K562 (cell line): Measurements from ENCODE around the gene NEK2. TPM values are rescaled to one million over a fixed set of nuclear protein-coding genes. Genes with fewer than 3 reads are reported as not detected.

ENCODE experiments used
- ATF1 ChIP-seq, 2 experiments: fragments of 450-650 bp in 1 of 2; IDR thresholded peaks; 2 replicates each; pipeline ENCODE4 v1.6.1; 2016; ENCODE audit warnings: missing compliant biosample characterization in 1 of 2, missing genetic modification characterization in 1 of 2
- BRCA1 ChIP-seq, 2 experiments: fragments of 450-650 bp in 1 of 2; sonication (generic) in 1 of 2; formaldehyde crosslinking in 1 of 2; IDR thresholded peaks; 2 replicates each; pipeline versions ENCODE4 v1.5.0 to v1.6.1; 2017 to 2020; ENCODE audit warnings: mild to moderate bottlenecking in 1 of 2, missing genetic modification reagents in 1 of 2
- CAMTA2 ChIP-seq: fragments of 250-450 bp; sonication (Bioruptor Pico); conservative IDR thresholded peaks from 2 replicates; pipeline ENCODE4 v1.5.1; 2022
- EHMT2 ChIP-seq: fragments of 450-650 bp; IDR thresholded peaks from 2 replicates; pipeline ENCODE4 v1.6.1; 2018; ENCODE audit warnings: antibody characterized with exemption
- ELF1 ChIP-seq: fragments of 200-800 bp; sonication (Bioruptor generic); IDR thresholded peaks from 2 replicates; pipeline ENCODE4 v1.6.1; 2016; ENCODE audit warnings: missing genetic modification characterization, missing compliant biosample characterization
- GABPB1 ChIP-seq: sonication (generic); formaldehyde crosslinking; IDR thresholded peaks from 2 replicates; pipeline ENCODE4 v1.8.0; 2022; ENCODE audit warnings: mild to moderate bottlenecking, missing genetic modification reagents
- HMGN3 ChIP-seq: IDR thresholded peaks from 2 replicates; pipeline ENCODE4 v1.6.1; 2011; ENCODE audit warnings: borderline replicate concordance, low read depth, mild to moderate bottlenecking, mixed read lengths, low read length; ENCODE audit not compliant: insufficient read length; ENCODE audit errors: extremely low read depth
- MCM2 ChIP-seq: fragments of 450-650 bp; IDR thresholded peaks from 2 replicates; pipeline ENCODE4 v1.6.1; 2017; ENCODE audit warnings: low read depth, mild to moderate bottlenecking
- MTF1 ChIP-seq: fragments of 250-450 bp; sonication (Bioruptor Pico); IDR thresholded peaks from 2 replicates; pipeline ENCODE4 v1.9.0; 2021; ENCODE audit warnings: moderate library complexity, mild to moderate bottlenecking, inconsistent platforms, borderline replicate concordance
- SRSF9 ChIP-seq: fragments of 200-400 bp; formaldehyde crosslinking; IDR thresholded peaks from 2 replicates; pipeline ENCODE4 v1.6.1; 2017; ENCODE audit warnings: low read depth, low read length, borderline replicate concordance
- STAT5B ChIP-seq: fragments of 250-450 bp; sonication (Bioruptor Pico); IDR thresholded peaks from 2 replicates; pipeline ENCODE4 v1.8.0; 2021; ENCODE audit warnings: mild to moderate bottlenecking, inconsistent platforms
- ZFP36 ChIP-seq: fragments of 150-350 bp; IDR thresholded peaks from 2 replicates; pipeline ENCODE4 v1.6.1; 2018; ENCODE audit warnings: low read length, low read depth; ENCODE audit not compliant: partially characterized antibody
- ZKSCAN8 ChIP-seq: fragments of 200-800 bp; sonication (Bioruptor generic); IDR thresholded peaks from 2 replicates; pipeline ENCODE4 v1.6.1; 2016; ENCODE audit warnings: missing genetic modification characterization, missing compliant biosample characterization
- ZNF280B ChIP-seq: fragments of 250-450 bp; sonication (Bioruptor Pico); IDR thresholded peaks from 2 replicates; pipeline ENCODE4 v1.5.1; 2021; ENCODE audit warnings: mild to moderate bottlenecking
- ZNF668 ChIP-seq: fragments of 250-450 bp; sonication (Bioruptor Pico); IDR thresholded peaks from 2 replicates; pipeline ENCODE4 v1.8.0; 2022; ENCODE audit warnings: mild to moderate bottlenecking, inconsistent platforms
- ZNF764 ChIP-seq: fragments of 250-450 bp; sonication (Bioruptor Pico); IDR thresholded peaks from 2 replicates; pipeline ENCODE4 v1.4.0; 2020; ENCODE audit warnings: low read depth, mild to moderate bottlenecking, moderate library complexity
- polyA plus RNA-seq, 8 experiments: library from polyadenylated mRNA; depleted of rRNA in 4 of 8; stranded (reverse) in 5 of 8; unstranded in 3 of 8; fragments of >200 nt; fragmentation: Nextera tagmentation in 2 of 8; fragmentation: Illumina TruSeq in 1 of 8; extraction: Ambion mirVana in 2 of 8; extraction: Trizol in 1 of 8; gene quantifications; 2 replicates each; pipeline versions ENCODE4 v1.2.1 to v1.2.3, GENCODE V29; 2011 to 2014; ENCODE audit warnings: inconsistent platforms in 1 of 8, missing spikeins in 1 of 8
- total RNA-seq, 7 experiments: library from RNA; depleted of rRNA in 6 of 7; stranded (reverse); fragments of >200 nt in 6 of 7; fragmentation: Illumina TruSeq in 2 of 7; extraction: Trizol in 2 of 7; gene quantifications; 2 replicates each; pipeline versions ENCODE4 v1.2.1 to v1.2.3, GENCODE V29; 2011 to 2021; ENCODE audit warnings: low replicate concordance in 1 of 7
- TF ChIP-seq, protein P1 (sequence below), 2 experiments: fragments of 450-650 bp; formaldehyde crosslinking in 1 of 2; IDR thresholded peaks; 2 replicates each; pipeline versions ENCODE4 v1.4.0 to v1.6.1; 2014 to 2020; ENCODE audit warnings: mild to moderate bottlenecking in 2 of 2, borderline replicate concordance in 1 of 2, low read depth in 1 of 2

The NEK2 gene
- total and polyA plus RNA-seq, 9 of the 15 experiments (the other 6 are each of a cell fraction or from before 2014, with no cell fraction given): 30.0 to 74.7 (median 66.4) TPM

DNA sequence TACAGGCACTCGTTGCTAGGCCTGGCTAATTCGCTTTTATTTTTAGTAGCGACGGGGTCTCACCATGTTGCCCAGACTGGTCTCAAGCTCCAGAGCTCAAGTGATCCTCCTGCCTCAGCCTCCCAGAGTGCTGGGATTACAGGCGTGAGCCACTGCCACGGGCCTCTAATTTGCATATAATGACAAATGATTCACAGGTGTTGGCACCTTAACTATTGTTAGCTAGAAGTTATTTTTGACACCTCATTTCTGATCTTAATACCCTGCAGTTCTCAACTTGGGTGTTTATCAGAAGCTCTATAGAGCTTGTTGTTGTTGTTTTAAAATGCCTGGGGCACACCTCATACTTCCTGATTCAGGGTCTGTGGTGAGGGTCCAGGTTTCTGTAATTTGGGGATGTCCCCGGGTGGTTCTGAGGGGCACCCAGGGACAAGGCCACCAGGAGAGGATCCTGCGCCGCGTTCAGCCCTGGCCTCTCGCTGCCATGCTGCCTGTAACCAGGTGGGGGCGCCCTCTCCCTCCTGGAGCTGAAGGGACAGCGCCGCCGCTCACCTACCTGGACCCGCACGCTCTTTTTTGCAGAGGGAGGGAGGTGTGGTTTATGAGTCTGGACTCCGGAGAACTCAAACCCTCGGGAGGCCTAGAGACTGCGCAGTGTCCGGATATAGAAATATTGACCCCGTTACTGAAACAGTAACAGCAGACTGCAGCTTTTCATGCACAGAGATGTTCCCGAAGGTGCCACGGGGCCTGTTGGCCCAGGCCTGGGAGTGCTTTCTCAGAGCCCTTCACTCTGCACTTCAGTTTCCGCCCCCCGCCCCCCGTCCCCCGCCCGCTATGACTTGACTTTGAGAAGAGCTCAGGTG, 23.0 kb upstream of the NEK2 start (continued):
- TF ChIP-seq BRCA1 (IDR thresholded peaks at IDR 0.05) (no peak), BRCA1 (CRISPR knock-in tag; IDR thresholded peaks at IDR 0.05) (no peak), HMGN3 (no peak), CAMTA2 (CRISPR knock-in tag) (no peak), STAT5B (no peak), ZNF280B (CRISPR knock-in tag) (no peak), ZNF668 (CRISPR knock-in tag) (no peak), ZFP36 (no peak), MTF1 (no peak), SRSF9 (no peak), ZKSCAN8 (CRISPR knock-in tag) (no peak), EHMT2 (no peak), ELF1 (tag) (no peak), MCM2 (no peak), GABPB1 (peak; percentile 40; the same call in 1 of the 2 replicates), ATF1 (CRISPR knock-in tag; IDR thresholded peaks at IDR 0.05) (no peak), ATF1 (tag; IDR thresholded peaks at IDR 0.05) (peak; percentile 40; the same call in 1 of the 2 replicates), ZNF764 (CRISPR knock-in tag) (no peak)
- TF ChIP-seq, protein P1, sequence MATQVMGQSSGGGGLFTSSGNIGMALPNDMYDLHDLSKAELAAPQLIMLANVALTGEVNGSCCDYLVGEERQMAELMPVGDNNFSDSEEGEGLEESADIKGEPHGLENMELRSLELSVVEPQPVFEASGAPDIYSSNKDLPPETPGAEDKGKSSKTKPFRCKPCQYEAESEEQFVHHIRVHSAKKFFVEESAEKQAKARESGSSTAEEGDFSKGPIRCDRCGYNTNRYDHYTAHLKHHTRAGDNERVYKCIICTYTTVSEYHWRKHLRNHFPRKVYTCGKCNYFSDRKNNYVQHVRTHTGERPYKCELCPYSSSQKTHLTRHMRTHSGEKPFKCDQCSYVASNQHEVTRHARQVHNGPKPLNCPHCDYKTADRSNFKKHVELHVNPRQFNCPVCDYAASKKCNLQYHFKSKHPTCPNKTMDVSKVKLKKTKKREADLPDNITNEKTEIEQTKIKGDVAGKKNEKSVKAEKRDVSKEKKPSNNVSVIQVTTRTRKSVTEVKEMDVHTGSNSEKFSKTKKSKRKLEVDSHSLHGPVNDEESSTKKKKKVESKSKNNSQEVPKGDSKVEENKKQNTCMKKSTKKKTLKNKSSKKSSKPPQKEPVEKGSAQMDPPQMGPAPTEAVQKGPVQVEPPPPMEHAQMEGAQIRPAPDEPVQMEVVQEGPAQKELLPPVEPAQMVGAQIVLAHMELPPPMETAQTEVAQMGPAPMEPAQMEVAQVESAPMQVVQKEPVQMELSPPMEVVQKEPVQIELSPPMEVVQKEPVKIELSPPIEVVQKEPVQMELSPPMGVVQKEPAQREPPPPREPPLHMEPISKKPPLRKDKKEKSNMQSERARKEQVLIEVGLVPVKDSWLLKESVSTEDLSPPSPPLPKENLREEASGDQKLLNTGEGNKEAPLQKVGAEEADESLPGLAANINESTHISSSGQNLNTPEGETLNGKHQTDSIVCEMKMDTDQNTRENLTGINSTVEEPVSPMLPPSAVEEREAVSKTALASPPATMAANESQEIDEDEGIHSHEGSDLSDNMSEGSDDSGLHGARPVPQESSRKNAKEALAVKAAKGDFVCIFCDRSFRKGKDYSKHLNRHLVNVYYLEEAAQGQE (IDR thresholded peaks at IDR 0.05; ENCODE audit: borderline replicate concordance): peak; percentile 96
- TF ChIP-seq, protein P1 (CRISPR knock-in tag; IDR thresholded peaks at IDR 0.05; ENCODE audit: low read depth): peak; percentile 71; the same call in 1 of the 2 replicates
